ENCODE data around the gene SMARCC1.

The SMARCC1 gene

DNA sequence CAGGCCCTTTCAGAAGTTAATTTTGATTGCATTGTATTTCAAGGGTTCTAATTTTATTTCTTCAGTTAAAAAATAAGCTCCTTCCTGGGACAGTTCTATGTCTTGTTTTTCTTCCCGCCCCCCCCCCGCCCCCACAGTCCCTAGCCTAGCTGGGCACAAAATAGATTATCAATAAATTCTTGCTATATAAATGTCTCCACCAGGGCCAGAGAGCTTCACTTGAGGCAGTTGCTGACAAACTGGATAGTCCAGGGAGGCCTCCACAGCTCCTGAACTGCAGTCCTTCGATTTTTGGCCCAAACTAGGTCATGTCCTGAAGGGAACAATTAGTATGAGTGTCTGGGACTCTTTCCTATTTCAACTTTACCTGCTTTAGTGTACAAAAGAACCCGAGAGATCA lies 193.1 kb downstream of the SMARCC1 start:
- DNase-seq (ENCODE audit: low read depth in 2 of 2) = no peak

GRCh38 chr3:47588053-47588452 lies 193.6 kb downstream of the SMARCC1 start:
- DNase-seq (ENCODE audit: low read depth in 2 of 2) = no peak

DNA sequence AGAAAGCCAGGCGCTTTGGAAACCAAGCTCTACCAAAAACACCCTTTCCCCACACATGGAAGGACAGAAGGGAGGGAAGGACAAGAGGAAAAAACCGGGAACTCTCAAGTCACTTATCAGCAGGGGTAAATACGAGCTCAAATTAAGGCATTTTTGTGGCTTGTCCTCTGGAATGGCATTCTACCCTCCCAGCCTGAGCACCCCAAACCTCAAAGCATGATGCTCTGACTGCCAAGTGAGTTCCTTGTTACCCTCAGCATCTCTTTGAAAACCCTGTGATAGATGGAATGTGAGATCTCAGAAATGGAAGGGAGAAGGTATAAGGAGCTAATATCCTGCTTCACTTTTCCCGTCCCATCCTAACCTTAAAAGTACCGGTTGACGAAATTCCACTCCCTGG lies 194.9 kb downstream of the SMARCC1 start:
- DNase-seq (ENCODE audit: low read depth in 2 of 2) = no peak

GRCh38 chr3:47583320-47584075 lies 198.2 kb downstream of the SMARCC1 start:
- no peak for DNase-seq (ENCODE audit: low read depth in 2 of 2)

DNA sequence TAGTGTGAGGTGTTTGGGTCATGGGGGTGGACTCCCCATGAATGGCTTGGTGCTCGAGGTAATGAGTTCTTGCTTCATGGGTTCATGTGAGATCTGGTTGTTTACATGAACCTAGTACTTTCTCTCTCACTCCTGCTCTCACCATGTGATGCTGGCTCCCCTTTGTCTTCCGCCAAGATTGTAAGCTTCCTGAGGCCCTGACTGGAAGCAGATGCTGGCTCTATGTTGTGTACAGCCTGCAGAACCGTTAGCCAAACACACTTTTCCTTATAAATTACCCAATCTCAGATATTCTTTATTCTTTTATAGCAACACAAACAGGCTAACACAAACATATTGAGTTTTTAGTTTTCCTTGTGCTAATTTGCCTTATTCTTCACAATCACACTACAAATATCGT lies 199.9 kb downstream of the SMARCC1 start:
- no peak for DNase-seq (ENCODE audit: low read depth in 2 of 2)

GRCh38 chr3:47581422-47581821 lies 200.3 kb downstream of the SMARCC1 start:
- no peak for DNase-seq (ENCODE audit: low read depth in 2 of 2)

DNA sequence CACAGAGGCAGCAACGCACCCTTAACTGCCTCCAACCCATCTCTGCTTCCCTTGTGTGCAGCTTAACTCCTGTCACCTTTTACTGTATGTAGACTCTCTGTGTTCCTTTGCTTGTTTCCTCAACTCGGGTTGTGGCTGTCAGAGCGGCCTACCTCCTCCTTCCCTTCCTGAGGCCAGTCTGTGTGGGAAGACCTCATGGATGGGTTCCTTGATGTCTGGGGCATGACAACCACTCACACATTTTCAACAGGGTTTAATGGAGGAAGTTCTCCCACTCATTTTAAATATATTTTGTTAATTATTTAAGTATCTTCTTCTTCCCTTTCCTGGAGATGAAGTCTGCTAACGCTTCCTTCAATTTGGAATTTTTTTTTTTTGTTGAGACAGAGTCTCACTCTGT lies 201.2 kb downstream of the SMARCC1 start:
- no peak for DNase-seq (ENCODE audit: low read depth in 2 of 2)

DNA sequence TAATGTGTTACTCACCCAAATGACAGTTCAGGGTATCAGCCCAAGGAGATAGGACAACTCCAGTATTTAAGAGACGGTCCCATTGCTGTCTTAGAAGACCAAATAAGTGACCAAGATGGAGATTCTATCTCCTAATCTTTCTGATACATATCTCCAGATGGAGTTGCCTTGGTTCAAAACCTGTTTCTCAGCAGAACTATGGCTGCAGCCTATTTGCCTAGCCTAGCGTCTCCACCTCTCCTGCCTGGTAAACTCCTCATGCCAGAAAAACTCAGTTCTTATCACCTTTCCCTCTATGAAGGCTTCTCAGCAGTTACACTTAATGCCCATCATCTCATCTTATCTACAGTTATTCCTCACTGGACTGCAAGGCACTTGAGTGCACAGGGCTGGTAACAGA lies 201.8 kb downstream of the SMARCC1 start:
- DNase-seq (ENCODE audit: low read depth in 2 of 2) = no peak

DNA sequence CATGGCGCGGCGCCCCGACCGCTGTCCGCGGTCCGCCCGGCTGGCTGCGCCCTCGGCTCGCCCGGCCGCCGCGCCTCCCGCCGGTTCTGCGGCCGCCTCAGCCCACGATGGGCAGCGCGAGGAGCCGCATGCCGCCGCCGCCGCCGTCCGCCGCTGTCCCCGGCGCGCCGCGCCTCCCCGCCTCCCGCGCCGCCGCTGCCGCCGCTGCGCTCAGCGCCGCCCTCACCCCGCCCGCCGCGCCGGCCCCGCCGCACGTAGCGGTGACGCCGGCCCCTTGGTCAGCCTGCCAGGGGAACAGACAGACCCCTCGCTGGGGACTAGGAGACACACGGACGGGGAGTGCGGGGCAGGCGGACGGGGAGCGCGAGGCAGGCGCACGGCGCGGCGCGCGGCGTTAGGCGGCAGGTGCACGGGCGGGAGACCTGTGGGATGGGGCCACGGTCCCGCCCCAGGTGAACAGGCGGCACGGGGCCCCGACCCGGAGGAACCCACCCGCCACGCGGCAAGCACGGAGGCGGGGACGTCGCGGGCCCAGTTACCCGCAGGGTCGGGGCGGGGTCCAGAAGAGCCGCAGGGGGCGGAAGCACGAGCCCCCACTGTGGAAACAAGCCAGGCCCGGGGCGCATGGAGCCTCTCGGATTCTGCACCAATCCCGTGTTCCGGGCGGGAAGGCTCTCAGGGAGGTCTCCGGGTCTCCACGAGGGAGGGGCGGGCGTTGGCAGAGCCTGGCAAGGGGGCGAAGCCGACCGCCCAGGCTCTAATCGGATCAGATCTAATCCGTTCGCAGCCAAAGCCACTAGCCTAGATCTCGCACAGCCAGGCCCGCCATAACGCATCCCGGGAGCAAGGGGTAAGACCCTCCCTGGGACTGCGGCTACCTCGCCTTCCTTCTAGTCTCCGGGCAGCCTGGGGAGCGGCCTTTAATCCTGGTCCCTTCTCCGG lies 202.7 kb downstream of the SMARCC1 start, which contains the start of gene CSPG5:
CSPG5 (minus strand) TSS at position 175 of the 942 bp plus-strand sequence; CDS start at position 3, 172 bp downstream.
- no peak for DNase-seq (ENCODE audit: low read depth in 2 of 2)

DNA sequence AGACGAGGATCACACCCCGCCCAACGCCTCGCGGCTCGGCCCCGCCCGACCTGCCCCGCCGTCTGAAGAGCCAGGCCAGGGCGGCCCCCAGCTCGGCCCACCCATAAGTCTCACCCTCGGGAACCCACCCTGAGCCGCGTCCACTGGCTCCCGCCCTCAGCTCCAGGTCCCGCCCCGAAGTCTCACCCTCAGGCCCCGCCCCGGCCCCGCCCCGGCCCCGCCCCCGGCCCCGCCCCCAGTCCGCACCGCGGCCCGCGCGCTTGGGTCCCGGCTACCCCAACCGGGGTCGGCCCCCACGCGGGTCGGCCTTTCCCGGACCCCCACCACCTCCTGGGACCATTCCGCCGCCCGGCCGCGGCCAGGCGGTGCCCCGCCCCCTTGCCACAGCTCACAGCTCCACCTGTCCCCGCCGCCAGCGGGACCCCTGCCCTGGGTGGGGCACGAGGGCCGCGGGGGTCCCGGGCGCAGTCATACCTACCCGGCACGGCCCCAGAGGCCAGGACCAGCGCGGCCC lies 203.5 kb downstream of the SMARCC1 start:
- DNase-seq (ENCODE audit: low read depth in 2 of 2) = peak in 1 of 2 donors; percentile 15

DNA sequence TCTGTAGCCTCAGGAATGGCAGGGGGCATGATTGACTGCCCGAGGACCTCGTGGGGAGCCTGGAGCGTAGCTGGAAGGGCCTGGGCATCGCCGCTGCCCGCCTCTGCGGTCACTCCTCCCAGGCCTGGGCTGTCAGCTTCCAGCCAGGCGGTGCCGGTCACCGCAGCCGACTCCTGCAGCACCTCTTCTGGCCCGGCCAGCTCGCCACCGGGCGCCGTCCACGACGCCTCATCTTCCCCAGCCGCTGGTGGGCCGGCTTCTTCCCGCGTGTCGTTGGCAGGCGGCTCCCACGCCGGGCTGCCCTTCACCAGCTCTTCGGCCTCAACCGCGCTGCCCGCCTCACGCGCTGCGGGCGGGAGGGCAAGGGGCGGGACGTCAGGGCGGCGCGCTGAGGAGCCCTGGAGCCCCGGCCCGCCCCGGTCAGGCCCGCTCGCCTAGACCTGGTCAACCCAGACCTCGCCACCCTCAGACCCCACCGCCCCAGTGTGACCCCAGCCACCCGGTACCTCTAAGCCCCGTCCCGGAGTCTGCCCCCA lies 204.0 kb downstream of the SMARCC1 start:
- DNase-seq (ENCODE audit: low read depth in 2 of 2) = no peak

DNA sequence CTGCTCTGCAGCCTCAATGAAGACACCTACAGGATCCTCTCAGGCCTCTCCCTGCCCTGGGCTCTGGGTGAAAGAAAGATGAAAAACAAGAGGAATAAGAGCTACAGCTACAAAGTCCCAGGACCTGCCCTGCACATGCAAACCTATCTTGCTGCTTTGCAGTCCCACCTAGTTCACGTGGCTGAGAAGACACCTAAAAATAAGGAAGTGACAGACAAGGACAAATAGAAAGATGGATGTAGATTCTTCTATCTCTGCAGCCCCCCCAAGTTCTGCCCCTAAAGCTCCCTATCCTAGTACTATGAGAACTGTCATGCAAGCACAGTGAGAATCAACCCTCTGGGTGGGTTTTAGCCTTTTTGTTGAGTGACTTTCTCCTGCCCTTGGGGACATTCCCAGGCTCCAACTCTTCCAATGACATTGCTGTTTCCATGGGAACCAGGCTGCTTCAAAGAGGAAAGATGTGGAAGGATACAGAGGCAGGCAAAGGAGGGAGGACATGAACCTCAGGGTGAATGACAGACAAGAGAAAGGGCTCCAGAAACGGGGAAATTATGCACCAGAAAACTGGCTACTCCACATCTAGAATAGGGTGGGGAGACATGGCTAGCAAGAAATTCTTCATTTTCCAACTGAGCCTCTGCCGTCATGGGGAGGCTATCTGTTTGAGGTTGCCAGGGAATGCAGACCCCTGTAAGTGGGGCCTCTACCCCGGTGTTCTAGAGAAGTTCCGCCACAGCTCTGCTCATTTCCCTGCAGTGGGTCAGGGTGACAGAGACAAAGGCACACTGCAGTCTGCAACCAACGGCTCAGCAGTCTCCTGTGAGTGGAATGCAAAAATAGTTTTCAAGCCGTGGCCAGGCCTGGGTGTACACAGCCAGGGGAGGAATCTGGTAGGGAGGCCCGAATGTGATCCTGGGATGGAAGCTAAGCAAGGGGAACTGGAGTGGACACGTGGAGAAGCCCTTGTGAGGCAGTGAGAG lies 208.2 kb downstream of the SMARCC1 start:
- no peak for DNase-seq (ENCODE audit: low read depth in 2 of 2)

DNA sequence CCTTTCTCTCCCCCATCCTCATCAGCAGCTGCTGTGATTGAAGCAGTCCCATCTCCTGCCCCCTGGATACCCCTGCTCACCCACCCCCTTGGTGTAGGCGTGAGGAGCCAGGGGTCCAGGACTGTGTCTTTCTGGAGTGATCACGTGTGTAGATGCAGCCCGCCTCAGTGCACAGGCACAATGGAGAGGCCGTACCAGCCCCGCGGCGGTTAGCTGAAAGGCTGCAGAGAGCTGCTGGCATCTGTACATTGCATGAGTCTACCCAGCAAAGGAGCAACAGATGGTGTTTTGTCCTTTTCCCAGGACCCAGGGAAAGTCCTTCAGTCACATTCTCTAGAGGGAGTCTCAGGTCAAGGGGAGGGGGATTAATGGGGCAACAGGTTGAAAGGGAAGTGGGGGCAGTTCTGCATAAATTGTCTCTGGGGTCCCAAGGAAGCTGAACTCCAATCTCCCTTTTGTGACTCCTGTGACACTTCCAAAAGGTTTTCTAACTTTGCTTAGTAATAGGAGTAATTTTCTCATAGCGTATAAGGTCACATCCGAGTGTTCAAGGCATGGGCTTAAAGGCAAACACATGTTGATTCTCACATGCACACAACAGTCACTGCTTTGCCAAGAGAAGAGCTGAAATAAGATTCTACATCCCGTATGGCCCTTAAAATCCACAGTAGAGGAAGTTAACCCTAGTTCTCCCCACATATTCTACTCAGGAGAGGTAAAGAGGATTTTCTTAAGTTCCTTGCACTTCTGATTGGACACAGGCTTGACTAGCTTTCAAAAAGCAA lies 210.1 kb downstream of the SMARCC1 start:
- no peak for DNase-seq (ENCODE audit: low read depth in 2 of 2)

DNA sequence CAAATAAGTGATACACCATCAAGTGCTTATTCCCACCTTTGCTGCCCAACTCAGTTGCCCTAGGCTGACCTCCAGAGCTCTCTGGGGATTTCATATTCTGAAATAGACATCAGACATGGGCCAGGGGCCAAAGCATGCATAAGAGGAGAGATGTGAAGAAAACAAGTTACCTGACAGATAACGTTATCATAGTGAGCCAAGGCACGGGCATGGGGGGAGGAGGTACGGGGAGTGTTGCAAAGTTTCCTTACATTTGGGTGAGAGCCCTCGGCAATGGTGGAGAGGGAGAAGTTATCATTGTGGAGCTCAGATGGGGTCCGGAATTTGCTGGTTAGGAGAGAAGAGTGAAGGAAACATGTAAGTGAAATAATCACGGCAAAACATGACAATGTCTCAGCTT lies 212.8 kb downstream of the SMARCC1 start:
- no peak for DNase-seq (ENCODE audit: low read depth in 2 of 2)

- DNase-seq (ENCODE audit: low read depth in 2 of 2) = no peak
Observed at GRCh38 chr3:47567149-47567548, 214.5 kb downstream of the SMARCC1 start.

GRCh38 chr3:47566667-47567066 lies 215.0 kb downstream of the SMARCC1 start:
- DNase-seq (ENCODE audit: low read depth in 2 of 2) = no peak

DNA sequence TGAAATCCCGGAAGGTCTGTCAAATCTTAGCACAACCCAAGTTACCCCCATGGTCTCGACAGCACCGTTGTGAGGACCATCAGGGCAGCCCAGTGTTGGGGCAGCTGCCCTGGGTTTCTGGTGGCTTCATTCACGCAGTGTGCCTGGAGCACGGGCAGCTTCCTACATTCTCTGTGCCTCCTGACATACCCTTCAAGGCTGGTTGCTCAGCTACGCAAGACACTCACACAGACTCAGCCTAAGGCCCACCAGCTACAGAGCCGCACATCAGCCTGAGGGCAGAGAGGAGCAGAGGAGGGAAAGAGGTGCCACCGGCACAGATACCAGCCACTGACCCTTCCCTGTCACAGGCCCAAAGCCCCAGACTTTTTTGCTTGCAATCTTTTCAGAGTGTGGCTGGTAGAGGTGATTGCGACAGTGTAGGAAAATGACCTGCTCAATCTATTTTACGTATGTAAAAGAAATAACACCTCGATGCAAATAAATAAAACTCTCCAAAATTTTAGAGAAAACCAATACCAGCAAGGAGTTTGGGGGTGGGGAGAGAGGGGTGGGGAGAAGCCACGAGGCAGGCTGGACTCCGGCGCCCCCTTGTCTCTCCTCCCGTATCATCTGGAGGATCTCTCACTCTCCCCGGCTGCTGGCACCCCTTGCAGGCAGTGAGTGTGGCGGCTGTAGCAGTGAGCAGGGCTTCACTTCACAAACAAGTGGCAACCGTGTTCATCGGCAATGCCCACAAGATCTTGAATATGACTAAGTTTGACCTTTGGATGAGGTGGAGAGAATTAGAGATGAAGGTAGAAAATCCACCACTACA lies 215.8 kb downstream of the SMARCC1 start:
- DNase-seq (ENCODE audit: low read depth in 2 of 2) = no peak

- DNase-seq (ENCODE audit: low read depth in 2 of 2) = no peak
Observed at GRCh38 chr3:47556351-47556750, 225.3 kb downstream of the SMARCC1 start.

GRCh38 chr3:47554335-47554734 lies 227.4 kb downstream of the SMARCC1 start:
- DNase-seq (ENCODE audit: low read depth in 2 of 2) = no peak
